ENCODE data around the gene AOPEP. TPM values are rescaled to one million over a fixed set of nuclear protein-coding genes. Genes with fewer than 3 reads are reported as not detected.

AOPEP gene
- total RNA-seq, 1 experiment from 2014 or later = 15.0 TPM

GRCh38 chr9:94811074-94811473, 84.6 kb downstream of the AOPEP start:
- TF ChIP-seq, protein P1, sequence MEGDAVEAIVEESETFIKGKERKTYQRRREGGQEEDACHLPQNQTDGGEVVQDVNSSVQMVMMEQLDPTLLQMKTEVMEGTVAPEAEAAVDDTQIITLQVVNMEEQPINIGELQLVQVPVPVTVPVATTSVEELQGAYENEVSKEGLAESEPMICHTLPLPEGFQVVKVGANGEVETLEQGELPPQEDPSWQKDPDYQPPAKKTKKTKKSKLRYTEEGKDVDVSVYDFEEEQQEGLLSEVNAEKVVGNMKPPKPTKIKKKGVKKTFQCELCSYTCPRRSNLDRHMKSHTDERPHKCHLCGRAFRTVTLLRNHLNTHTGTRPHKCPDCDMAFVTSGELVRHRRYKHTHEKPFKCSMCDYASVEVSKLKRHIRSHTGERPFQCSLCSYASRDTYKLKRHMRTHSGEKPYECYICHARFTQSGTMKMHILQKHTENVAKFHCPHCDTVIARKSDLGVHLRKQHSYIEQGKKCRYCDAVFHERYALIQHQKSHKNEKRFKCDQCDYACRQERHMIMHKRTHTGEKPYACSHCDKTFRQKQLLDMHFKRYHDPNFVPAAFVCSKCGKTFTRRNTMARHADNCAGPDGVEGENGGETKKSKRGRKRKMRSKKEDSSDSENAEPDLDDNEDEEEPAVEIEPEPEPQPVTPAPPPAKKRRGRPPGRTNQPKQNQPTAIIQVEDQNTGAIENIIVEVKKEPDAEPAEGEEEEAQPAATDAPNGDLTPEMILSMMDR (conservative IDR thresholded peaks at IDR 0.05) = 0 out of 3 replicates have a peak, but pooled peaks have one; percentile 11
- no peaks in the 10 kb centered on the region for H3K4me1 ChIP-seq (ENCODE audit: insufficient read depth, low read length)
- no peak overlapping the region for H2AK5ac ChIP-seq (ENCODE audit: insufficient read length, low read length)
- no peak overlapping the region for H2BK20ac ChIP-seq (ENCODE audit: low read depth, low read length, poor library complexity, severe bottlenecking)
- peaks cover 8 to 16% (median 9%) of the 10 kb centered on the region in 3 experiments; a peak in 6 of 7 replicates for H3K36me3 Mint-ChIP-seq (ENCODE audit: insufficient read depth in 1 of 3, low read depth in 3 of 3)
- no peak overlapping the region for H3K9ac ChIP-seq (ENCODE audit: extremely low read depth, insufficient read length, low read length)
- H4K5ac ChIP-seq (ENCODE audit: insufficient read length, low read depth, low read length) = no peak overlapping the region
- H3K27me3 ChIP-seq (ENCODE audit: insufficient read depth, low read length) = no peaks in the 10 kb centered on the region
- no peak overlapping the region for H3K14ac ChIP-seq (ENCODE audit: insufficient read depth, low read length)
- no peaks in the 10 kb centered on the region for H3K27me3 Mint-ChIP-seq (ENCODE audit: low read depth)
- H2BK120ac ChIP-seq (ENCODE audit: low read depth, low read length, poor library complexity, severe bottlenecking) = no peak overlapping the region
- no peaks in the 10 kb centered on the region for H3K79me2 ChIP-seq (ENCODE audit: insufficient read depth, low read length)
- H3K9me3 ChIP-seq (ENCODE audit: control insufficient read depth, low read depth, low read length) = no peaks in the 10 kb centered on the region
- H2AFZ ChIP-seq (ENCODE audit: low read length) = no peak overlapping the region
- H3T11ph ChIP-seq (ENCODE audit: low read length) = no peak overlapping the region
- no peaks in the 10 kb centered on the region for H4K20me1 ChIP-seq (ENCODE audit: control insufficient read depth, insufficient read depth, insufficient read length)
- no peak for DNase-seq
- no peaks in the 10 kb centered on the region for H3K23me2 ChIP-seq (ENCODE audit: insufficient read length, low read depth, low read length, poor library complexity, severe bottlenecking)
- no CpG with 5 or more reads among the region's 2 CpGs for WGBS (ENCODE audit: extremely low coverage, insufficient read length, low lambda C conversion rate)
- H3K23ac ChIP-seq (ENCODE audit: insufficient read length, low read depth, low read length) = no peak overlapping the region
- H3K4ac ChIP-seq (ENCODE audit: low read depth, low read length) = no peak overlapping the region
- no peak overlapping the region for H2BK15ac ChIP-seq (ENCODE audit: low read depth, low read length)
- H4K8ac ChIP-seq (replicated peaks; ENCODE audit: insufficient read length, low read depth, low read length) = no peak overlapping the region
- peaks cover 11 to 22% of the 10 kb centered on the region in 2 experiments for H3K4me1 Mint-ChIP-seq
- H4K91ac ChIP-seq (ENCODE audit: insufficient read length, low read depth, low read length) = no peak overlapping the region
- H3K79me1 ChIP-seq (ENCODE audit: insufficient read depth, low read depth, low read length, poor library complexity, severe bottlenecking) = no peaks in the 10 kb centered on the region
- H3K27ac ChIP-seq (ENCODE audit: insufficient read length, low read depth, low read length) = no peak overlapping the region
- no peak overlapping the region for H3K56ac ChIP-seq (ENCODE audit: insufficient read length, low read depth, low read length)
- H2BK12ac ChIP-seq (ENCODE audit: insufficient read length, low read depth, low read length) = no peak overlapping the region
- H3K27ac Mint-ChIP-seq = 0 out of 7 replicates have a peak overlapping the region, but pooled peaks of 1 of the 3 experiments have one; percentile 59
- no peak overlapping the region for H3K4me3 Mint-ChIP-seq
- H3K9me3 Mint-ChIP-seq = no peaks in the 10 kb centered on the region; a peak in 1 of 5 replicates
- H3K4me2 ChIP-seq (ENCODE audit: insufficient read depth, insufficient read length, low read length) = no peak overlapping the region
- no peak overlapping the region for H2BK5ac ChIP-seq (ENCODE audit: insufficient read length, low read length)
- H3K18ac ChIP-seq (ENCODE audit: insufficient read length, low read depth, low read length) = no peak overlapping the region
